Measurements from ENCODE around the gene PRDM16.

GRCh38 chr1:3029991-3030662 is 38.9 kb upstream of the PRDM16 start:
- TF ChIP-seq POLR2AphosphoS5 (IDR thresholded peaks at IDR 0.05; ENCODE audit: low read depth, low read length), result no peak
- TF ChIP-seq CTCF (IDR thresholded peaks at IDR 0.05), result no peak
- no peak for TF ChIP-seq REST (IDR thresholded peaks at IDR 0.05; ENCODE audit: insufficient read depth in 1 of 2, low read depth in 2 of 2, low read length in 1 of 2)
